Activated T-helper 1 cell treated with anti-CD3 and anti-CD28 coated beads, Interleukin-2, amount 50 U/mL, for 16 hours (primary cell): ENCODE data around the gene GDF9.

Source experiments
- DNase-seq, 2 donors: peaks; one replicate each; pipeline ENCODE4 v3.0.0-alpha.2; 2020; ENCODE audit warnings: low read depth in 1 of 2, low spot score in 1 of 2

Gene GDF9

DNA sequence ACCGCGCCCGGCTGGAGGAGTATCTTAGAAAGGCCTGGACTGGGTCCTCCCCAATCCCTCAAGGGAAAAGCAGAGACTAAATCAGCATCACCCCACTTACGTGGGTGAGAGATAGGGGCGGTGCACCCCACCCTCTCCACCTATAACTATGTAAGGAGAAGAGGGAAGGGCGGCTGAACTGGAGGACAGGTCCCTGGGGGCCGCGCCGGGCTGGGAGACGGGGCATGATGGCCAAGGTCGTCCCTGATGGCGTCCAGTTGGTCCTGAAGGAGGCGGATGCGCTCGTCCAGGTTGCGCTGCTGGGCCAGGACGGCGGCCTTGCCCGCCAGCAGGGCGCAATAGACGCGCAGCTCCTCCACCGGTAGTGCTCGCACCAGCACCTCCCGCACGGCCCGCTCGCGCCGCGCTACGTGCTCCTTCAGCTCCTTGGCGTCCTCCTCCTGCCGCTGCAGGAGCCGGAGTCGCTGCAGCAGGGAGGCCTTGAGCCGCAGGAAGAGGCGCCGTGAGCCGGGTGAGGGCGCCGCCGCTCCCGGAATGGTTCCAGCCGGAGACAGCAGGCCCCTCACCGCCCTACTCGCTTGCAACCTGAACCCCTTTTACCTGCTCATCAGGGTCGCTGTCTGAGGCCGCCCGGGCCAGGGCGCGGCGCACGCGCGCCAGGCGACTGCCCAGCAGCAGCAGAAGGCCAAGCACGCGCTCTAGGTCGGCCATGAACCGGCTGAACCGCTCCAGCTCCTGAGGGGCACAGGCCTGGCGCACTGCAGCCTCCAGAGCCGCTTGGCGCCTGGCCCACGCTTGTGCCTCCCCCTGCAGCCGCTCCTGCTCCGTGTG lies 43.4 kb downstream of the GDF9 start:
- DNase-seq: no peak

DNA sequence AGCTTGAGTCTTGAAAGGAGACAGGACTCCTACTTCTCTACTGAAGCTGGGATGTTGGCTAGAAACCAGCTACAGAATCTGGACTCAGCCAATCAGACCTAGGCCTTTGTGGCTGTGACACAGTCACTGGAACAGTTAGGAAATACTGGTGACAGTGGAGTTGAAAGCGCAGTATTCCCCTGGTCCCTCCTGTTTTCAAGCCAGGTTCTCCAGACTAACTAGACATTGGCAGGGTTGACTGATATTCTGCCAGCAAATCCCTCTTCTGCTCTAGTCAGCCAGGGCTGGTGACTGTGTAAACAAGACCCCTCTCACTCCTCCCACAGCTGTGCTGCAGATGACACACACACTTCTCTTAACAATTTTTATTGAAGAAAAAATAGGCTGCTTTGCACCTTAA lies 44.5 kb downstream of the GDF9 start:
- DNase-seq: no peak

DNA sequence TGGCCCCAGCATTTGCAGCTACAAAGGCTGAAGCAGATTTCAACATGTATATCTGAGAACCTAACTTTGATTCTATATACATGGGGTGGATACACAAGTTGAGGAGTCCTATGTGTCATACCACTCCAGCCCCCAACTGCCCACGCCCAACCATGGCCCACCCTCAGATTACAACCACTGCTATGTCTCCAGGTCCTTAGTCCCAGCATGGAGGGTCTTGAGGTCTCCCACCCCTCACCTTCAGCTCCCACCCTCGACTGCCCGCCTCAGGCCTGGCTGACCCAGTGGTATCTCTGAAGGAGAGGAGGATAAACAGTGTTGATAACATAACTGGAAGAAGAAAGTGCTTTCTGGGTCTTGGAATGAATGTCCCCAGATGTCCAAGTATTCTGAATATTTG lies 44.9 kb downstream of the GDF9 start:
- no peak for DNase-seq

DNA sequence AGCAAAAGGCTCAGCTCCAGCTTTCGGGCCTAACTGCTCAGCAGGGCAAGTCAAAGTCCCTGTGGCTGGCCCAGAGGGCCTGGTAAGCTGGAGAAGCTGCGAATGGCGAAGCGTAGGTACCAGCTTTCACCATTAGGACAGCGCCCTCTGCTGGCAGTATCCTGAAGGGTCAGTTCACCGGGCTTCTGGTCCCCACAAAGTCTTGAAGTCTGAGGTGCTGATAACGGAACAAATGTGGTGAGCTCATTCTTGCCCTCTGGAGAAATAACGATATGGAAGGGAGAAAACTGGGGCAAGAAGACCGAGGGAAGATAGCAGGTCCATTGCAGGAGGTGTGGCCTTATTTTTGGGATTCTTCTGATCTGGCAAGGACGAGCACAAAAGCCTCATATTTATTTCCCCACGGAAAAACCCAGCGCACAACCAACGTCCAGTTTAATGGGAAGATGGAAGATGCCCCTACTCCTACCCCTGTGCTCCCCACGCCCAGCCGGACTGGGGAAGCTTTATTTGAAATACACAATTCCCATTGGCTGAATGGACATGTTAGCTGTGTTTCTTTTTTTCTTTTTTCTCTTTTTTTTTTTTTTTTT lies 46.0 kb downstream of the GDF9 start:
- peak; percentile 78 to 90 for DNase-seq

DNA sequence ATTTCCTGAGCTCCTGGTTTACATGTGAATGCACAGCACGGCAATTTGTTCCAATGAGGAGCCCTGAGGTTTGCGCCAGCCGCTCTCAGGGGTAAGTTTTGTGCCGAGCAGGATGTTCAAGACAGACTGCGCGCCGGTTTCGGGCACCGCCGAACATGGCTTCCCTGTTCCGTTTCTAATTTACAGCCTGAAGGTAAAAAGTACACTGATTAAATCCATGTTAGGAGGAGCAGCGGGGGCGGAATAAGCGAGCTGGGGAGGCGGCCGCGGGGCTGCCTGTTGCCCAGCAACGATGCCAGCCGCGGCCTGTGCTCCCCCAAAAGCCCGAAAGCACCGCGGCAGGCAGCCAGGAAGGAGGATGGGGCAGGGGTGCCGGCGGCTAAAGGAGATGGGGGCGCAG lies 46.8 kb downstream of the GDF9 start:
- DNase-seq: no peak

DNA sequence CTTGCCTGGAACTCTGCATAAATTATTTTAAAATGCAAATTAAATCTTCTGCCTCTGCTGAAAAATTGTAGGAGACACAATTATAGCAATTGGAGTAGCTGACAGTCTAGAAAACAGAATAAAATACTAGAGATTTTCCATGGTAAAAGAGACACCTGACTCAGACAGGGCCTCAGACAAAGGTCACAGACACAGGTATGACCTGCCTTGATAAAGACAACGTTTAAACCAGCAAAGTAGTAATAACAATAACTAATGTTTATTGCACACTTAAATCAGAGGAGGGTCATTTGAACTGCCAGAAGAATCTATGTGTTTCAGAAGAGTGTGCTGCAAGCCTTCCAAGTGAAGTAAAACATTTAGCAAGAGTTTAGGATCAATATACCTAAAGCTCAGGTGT lies 49.3 kb downstream of the GDF9 start:
- no peak for DNase-seq

DNA sequence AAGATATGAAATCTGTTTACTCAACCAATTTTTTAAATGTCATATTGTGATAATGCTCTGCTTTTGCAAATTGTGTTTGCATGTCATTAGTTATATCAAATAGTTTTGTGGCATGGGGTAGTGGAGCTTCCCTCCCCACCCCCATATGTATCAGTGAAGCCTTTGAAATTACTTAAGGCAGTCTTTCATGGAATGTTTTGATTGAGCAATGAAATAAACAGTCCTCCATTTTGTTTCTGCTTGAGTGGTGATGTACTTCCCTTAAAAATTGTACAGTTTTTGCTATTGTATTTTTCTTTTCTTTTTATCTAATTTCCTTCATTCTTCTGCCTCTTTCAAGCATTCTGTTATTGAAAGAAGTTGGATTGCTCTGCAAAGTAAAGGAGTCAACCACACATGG lies 49.7 kb downstream of the GDF9 start:
- no peak for DNase-seq

DNA sequence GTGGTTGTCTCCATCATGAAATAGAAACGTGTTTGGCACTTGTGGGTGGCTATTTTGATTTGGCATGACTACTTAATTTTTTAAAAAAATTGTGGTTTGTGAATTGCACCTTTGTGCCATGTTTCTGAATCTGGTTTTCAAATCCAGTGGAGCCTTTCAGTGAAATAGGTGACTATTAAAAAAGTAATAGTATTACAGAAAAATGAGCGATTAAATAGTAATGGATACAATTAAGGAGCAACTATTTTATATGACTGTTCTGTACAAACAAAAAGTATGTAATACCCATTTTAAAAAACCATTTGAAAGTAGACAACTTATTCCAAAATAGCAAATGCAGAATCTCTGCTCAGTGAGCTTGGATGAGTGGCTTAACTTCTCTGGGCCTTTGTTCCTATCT lies 50.2 kb downstream of the GDF9 start:
- no peak for DNase-seq

DNA sequence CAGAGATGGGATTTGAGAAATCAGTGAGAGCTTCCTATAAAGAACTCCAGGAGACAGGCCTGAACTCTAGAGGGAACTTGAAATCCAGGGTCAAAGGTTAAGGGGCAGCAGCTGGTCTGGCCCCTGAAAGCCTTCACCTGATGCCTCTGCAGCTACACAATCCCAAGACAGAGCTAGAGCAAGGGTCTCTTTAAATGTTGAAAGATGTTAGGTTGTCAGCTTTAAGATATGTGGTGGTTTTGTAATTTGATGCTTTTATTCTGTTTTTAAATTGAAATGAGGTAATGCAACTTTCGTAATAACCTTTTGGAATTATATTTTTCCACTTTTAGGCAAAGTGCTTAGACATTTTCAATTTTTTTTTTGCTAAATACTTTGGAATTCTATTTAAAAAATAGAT lies 50.8 kb downstream of the GDF9 start:
- DNase-seq: no peak

DNA sequence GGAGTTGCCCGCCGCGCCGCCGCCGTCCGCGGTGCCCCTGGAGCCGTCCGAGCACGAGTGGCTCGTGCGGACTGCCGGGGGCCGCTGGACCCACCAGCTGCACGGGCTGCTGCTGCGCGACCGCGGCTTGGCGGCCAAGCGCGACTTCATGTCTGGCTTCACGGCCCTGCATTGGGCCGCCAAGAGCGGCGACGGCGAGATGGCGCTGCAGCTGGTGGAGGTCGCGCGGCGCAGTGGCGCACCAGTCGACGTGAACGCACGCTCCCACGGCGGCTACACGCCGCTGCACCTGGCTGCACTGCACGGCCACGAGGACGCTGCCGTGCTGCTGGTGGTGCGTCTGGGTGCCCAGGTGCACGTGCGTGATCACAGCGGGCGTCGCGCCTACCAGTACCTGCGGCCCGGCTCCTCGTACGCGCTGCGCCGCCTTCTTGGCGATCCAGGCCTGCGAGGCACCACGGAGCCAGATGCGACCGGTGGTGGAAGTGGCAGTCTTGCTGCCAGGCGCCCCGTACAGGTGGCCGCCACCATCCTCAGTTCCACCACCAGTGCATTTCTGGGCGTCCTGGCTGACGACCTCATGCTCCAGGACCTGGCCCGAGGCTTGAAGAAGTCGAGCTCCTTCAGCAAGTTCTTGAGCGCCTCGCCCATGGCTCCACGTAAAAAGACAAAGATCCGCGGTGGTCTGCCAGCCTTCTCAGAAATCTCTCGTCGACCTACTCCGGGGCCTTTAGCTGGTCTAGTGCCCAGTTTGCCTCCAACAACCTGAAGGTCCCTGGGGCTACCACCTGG lies 51.6 kb downstream of the GDF9 start:
- no peak for DNase-seq

DNA sequence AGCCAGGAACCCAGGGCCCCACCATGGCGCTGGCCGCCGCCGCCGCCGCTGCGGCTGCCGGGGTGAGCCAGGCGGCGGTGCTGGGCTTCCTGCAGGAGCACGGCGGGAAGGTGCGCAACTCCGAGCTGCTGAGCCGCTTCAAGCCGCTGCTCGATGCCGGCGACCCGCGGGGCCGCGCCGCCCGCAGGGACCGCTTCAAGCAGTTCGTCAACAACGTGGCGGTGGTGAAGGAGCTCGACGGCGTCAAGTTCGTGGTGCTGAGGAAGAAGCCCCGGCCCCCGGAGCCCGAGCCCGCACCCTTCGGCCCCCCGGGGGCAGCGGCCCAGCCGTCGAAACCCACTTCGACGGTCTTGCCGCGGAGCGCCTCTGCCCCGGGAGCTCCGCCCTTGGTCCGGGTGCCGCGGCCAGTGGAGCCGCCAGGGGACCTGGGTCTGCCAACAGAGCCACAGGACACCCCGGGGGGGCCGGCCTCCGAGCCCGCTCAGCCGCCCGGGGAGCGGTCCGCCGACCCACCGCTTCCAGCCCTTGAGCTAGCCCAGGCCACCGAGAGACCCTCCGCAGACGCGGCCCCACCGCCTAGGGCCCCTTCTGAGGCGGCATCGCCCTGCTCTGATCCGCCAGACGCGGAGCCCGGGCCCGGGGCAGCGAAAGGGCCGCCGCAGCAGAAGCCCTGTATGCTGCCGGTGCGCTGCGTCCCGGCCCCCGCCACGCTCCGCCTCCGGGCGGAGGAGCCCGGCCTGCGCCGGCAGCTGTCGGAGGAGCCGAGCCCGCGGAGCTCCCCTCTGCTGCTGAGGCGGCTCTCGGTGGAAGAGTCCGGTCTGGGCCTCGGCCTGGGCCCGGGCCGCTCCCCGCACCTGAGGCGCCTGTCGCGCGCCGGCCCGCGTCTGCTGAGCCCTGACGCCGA lies 52.4 kb downstream of the GDF9 start:
- no peak for DNase-seq

DNA sequence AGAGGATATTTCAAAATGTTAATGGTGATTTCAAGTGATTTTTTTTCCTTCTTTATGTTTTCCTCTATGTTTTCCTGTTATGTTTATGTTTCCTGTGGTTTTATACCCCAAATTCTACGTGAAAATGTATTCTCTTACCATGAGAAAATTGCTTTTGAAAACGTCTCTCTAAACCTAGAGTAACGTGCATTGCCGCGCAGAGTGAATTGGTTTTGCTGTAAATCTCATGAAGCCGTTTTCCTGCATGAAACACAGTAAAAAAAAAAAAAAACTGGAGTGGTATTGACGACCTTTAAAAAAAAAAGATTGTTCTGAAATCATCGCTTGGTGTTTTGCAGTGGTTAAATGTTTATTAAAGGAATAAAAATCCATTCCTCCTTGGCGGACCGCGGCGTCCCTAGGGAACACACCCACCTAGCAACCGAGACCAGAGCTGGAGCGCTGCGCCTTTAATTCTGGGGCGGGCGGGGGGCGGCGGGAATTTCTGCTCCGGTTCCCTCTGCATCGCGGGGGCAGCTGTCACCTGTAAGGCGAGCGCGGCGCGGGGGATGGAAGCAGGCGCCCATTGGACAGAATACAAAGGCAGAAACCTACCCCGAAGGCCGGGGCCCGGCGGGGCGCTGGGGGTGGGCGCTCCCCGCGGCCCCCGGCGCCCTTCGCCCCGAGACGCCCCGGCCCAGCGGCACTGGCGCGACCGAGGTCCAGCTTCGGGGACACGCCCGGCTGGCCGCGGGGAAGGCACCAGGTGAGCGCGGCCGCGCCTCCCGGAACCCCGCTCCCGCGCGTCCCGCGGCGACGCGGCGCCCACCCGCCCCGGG lies 53.3 kb downstream of the GDF9 start, which contains the start of gene SOWAHA:
Gene SOWAHA, plus strand, starts transcription at position 522 of the 818 bp plus-strand sequence. CDS start 320 bp downstream, outside the sequence.
- DNase-seq: no peak

DNA sequence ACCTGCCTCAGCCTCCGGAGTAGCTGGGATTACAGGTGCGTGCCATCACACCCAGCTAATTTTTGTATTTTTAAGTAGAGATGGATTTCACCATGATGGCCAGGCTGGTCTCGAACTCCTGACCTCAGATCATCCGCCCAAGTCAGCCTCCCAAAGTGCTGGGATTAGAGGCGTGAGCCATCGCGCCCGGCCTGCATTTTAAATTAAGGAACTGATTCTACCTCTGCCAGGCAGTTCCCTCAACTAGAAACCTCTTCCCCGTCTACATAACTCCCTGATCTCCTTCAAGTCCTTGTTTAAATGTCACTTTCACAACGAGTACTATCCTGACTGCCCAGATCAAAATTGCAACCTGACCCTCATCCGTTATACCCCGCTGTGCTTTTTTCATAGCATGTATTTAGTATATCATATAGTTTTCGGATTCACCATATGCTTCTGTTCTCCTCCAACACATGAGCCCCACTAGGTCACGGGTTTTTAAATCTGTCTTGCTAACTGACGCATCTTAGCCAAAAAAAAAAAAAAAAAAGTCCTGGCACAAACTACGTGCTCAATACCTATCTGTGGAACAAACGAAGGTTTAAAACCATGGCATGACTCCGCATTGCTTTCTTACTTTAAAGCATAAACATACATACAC lies 54.0 kb downstream of the GDF9 start:
- DNase-seq: no peak
